ENCODE results near the gene CD79A. TPM values are rescaled to one million over a fixed set of nuclear protein-coding genes. Genes with fewer than 3 reads are reported as not detected.

CD79A gene
- total RNA-seq, 1 donor from 2014 or later = 0.13 TPM

GRCh38 chr19:41918653-41919244, 41.7 kb downstream of the CD79A start:
- no peak for DNase-seq (ENCODE audit: low read depth in 2 of 2)

- DNase-seq (ENCODE audit: low read depth in 2 of 2) = no peak
These were observed 43.1 kb downstream of the CD79A start for GRCh38 chr19:41919948-41920712.

- DNase-seq (ENCODE audit: low read depth in 2 of 2) = no peak
These were observed 44.0 kb downstream of the CD79A start for GRCh38 chr19:41920882-41921576.

- no peak for DNase-seq (ENCODE audit: low read depth in 2 of 2)
These were observed 44.8 kb downstream of the CD79A start for GRCh38 chr19:41921577-41922576.

GRCh38 chr19:41922585-41922984, 45.5 kb downstream of the CD79A start:
- DNase-seq (ENCODE audit: low read depth in 2 of 2) = no peak

- no peak for DNase-seq (ENCODE audit: low read depth in 2 of 2)
These were observed 46.1 kb downstream of the CD79A start for GRCh38 chr19:41923045-41923788.

- DNase-seq (ENCODE audit: low read depth in 2 of 2) = no peak
These were observed 47.4 kb downstream of the CD79A start for GRCh38 chr19:41924151-41925145.

- no peak for DNase-seq (ENCODE audit: low read depth in 2 of 2)
These were observed 48.3 kb downstream of the CD79A start for GRCh38 chr19:41925208-41926003.

- DNase-seq (ENCODE audit: low read depth in 2 of 2) = no peak
These were observed 49.1 kb downstream of the CD79A start for GRCh38 chr19:41926028-41926762.

- no peak for DNase-seq (ENCODE audit: low read depth in 2 of 2)
These were observed 49.9 kb downstream of the CD79A start for GRCh38 chr19:41926763-41927496.

- no peak for DNase-seq (ENCODE audit: low read depth in 2 of 2)
These were observed 50.6 kb downstream of the CD79A start for GRCh38 chr19:41927497-41928192.

- DNase-seq (ENCODE audit: low read depth in 2 of 2) = peak in 1 of 2 donors; percentile 21
These were observed 51.2 kb downstream of the CD79A start, which contains the start of gene ERFL for GRCh38 chr19:41928221-41928683. Gene ERFL (minus strand): TSS chr19:41928449. CDS start chr19:41912919, 15,530 bp downstream.

GRCh38 chr19:41928754-41929535, 51.9 kb downstream of the CD79A start:
- no peak for DNase-seq (ENCODE audit: low read depth in 2 of 2)

GRCh38 chr19:41929536-41930071, 52.5 kb downstream of the CD79A start:
- no peak for DNase-seq (ENCODE audit: low read depth in 2 of 2)

- no peak for DNase-seq (ENCODE audit: low read depth in 2 of 2)
These were observed 53.2 kb downstream of the CD79A start for GRCh38 chr19:41930322-41930722.
